ENCODE data around the gene TBC1D22A.

The TBC1D22A gene

GRCh38 chr22:47015589-47016178, 253.2 kb downstream of the TBC1D22A start:
- no peak for TF ChIP-seq CTCF (IDR thresholded peaks at IDR 0.05; ENCODE audit: low read depth, low read length)
- no peak for TF ChIP-seq EZH2phosphoT487 (IDR thresholded peaks at IDR 0.05; ENCODE audit: low read depth)
- Histone ChIP-seq H3K79me2 (ENCODE audit: low read length) (peaks cover 10% of the 10 kb centered on the region; the same call in 1 of the 2 replicates), H3K4me3 (ENCODE audit: low read length) (no peak overlapping the region), H3K27me3 (ENCODE audit: low read depth, low read length) (no peaks in the 10 kb centered on the region), H3K9me3 (ENCODE audit: insufficient read depth, low read length) (peaks cover 4% of the 10 kb centered on the region; the same call in 1 of the 2 replicates), H2AFZ (ENCODE audit: low read depth, low read length) (no peak overlapping the region), H3K36me3 (replicated peaks; ENCODE audit: low read depth, low read length) (peaks cover 55% of the 10 kb centered on the region), H4K20me1 (ENCODE audit: insufficient read depth, low read length) (peaks cover 73% of the 10 kb centered on the region), H3K9ac (ENCODE audit: low read length) (no peak overlapping the region), H3K4me2 (ENCODE audit: low read length) (no peak overlapping the region), H3K27ac (ENCODE audit: low read length) (no peak overlapping the region), H3K4me1 (ENCODE audit: low read length) (no peaks in the 10 kb centered on the region)

- H3K27ac ChIP-seq (ENCODE audit: low read length): no peak overlapping the region
- no peaks in the 10 kb centered on the region for H3K27me3 ChIP-seq (ENCODE audit: low read depth, low read length)
- no peak overlapping the region for H3K4me3 ChIP-seq (ENCODE audit: low read length)
- peaks cover 3% of the 10 kb centered on the region for H3K4me1 ChIP-seq (ENCODE audit: low read length)
- peaks cover 62% of the 10 kb centered on the region for H3K36me3 ChIP-seq (replicated peaks; ENCODE audit: low read depth, low read length)
- TF ChIP-seq EZH2phosphoT487 (IDR thresholded peaks at IDR 0.05; ENCODE audit: low read depth): no peak
- TF ChIP-seq CTCF (IDR thresholded peaks at IDR 0.05; ENCODE audit: low read depth, low read length): no peak
- peaks cover 10% of the 10 kb centered on the region; the same call in 1 of the 2 replicates for H3K79me2 ChIP-seq (ENCODE audit: low read length)
- H2AFZ ChIP-seq (ENCODE audit: low read depth, low read length): no peak overlapping the region
- peaks cover 64% of the 10 kb centered on the region for H4K20me1 ChIP-seq (ENCODE audit: insufficient read depth, low read length)
- no peak overlapping the region for H3K4me2 ChIP-seq (ENCODE audit: low read length)
- H3K9ac ChIP-seq (ENCODE audit: low read length): no peak overlapping the region
- H3K9me3 ChIP-seq (ENCODE audit: insufficient read depth, low read length): peaks cover 4% of the 10 kb centered on the region; the same call in 1 of the 2 replicates
Measured at GRCh38 chr22:47016631-47017030, 254.2 kb downstream of the TBC1D22A start.

- no peak overlapping the region for H3K27ac ChIP-seq (ENCODE audit: low read length)
- H3K27me3 ChIP-seq (ENCODE audit: low read depth, low read length): no peaks in the 10 kb centered on the region
- peaks cover 68% of the 10 kb centered on the region for H3K36me3 ChIP-seq (replicated peaks; ENCODE audit: low read depth, low read length)
- H3K9ac ChIP-seq (ENCODE audit: low read length): no peak overlapping the region
- no peak overlapping the region for H2AFZ ChIP-seq (ENCODE audit: low read depth, low read length)
- peaks cover 10% of the 10 kb centered on the region; the same call in 1 of the 2 replicates for H3K79me2 ChIP-seq (ENCODE audit: low read length)
- H4K20me1 ChIP-seq (ENCODE audit: insufficient read depth, low read length): peaks cover 64% of the 10 kb centered on the region
- TF ChIP-seq EZH2phosphoT487 (IDR thresholded peaks at IDR 0.05; ENCODE audit: low read depth) (no peak), CTCF (IDR thresholded peaks at IDR 0.05; ENCODE audit: low read depth, low read length) (no peak)
- no peak overlapping the region for H3K4me2 ChIP-seq (ENCODE audit: low read length)
- peaks cover 4% of the 10 kb centered on the region; the same call in 1 of the 2 replicates for H3K9me3 ChIP-seq (ENCODE audit: insufficient read depth, low read length)
- H3K4me3 ChIP-seq (ENCODE audit: low read length): no peak overlapping the region
- peaks cover 9% of the 10 kb centered on the region for H3K4me1 ChIP-seq (ENCODE audit: low read length)
Measured at GRCh38 chr22:47017245-47017644, 254.8 kb downstream of the TBC1D22A start.

- H3K9me3 ChIP-seq (ENCODE audit: insufficient read depth, low read length): peaks cover 4% of the 10 kb centered on the region; the same call in 1 of the 2 replicates
- no peak for TF ChIP-seq EZH2phosphoT487 (IDR thresholded peaks at IDR 0.05; ENCODE audit: low read depth)
- TF ChIP-seq CTCF (IDR thresholded peaks at IDR 0.05; ENCODE audit: low read depth, low read length): no peak
- H3K4me2 ChIP-seq (ENCODE audit: low read length): no peak overlapping the region
- peaks cover 19% of the 10 kb centered on the region for H3K4me1 ChIP-seq (ENCODE audit: low read length)
- no peaks in the 10 kb centered on the region for H3K27me3 ChIP-seq (ENCODE audit: low read depth, low read length)
- no peak overlapping the region for H2AFZ ChIP-seq (ENCODE audit: low read depth, low read length)
- peaks cover 74% of the 10 kb centered on the region for H3K36me3 ChIP-seq (replicated peaks; ENCODE audit: low read depth, low read length)
- peaks cover 10% of the 10 kb centered on the region; the same call in 1 of the 2 replicates for H3K79me2 ChIP-seq (ENCODE audit: low read length)
- H4K20me1 ChIP-seq (ENCODE audit: insufficient read depth, low read length): peaks cover 64% of the 10 kb centered on the region
- H3K27ac ChIP-seq (ENCODE audit: low read length): no peak overlapping the region
- no peak overlapping the region for H3K4me3 ChIP-seq (ENCODE audit: low read length)
- H3K9ac ChIP-seq (ENCODE audit: low read length): no peak overlapping the region
Measured at GRCh38 chr22:47018010-47018910, 255.8 kb downstream of the TBC1D22A start.

Data from OCI-LY3 (cell line).